K562 (cell line): ENCODE results near the gene VAC14. TPM values are rescaled to one million over a fixed set of nuclear protein-coding genes. Genes with fewer than 3 reads are reported as not detected.
A peak's percentile ranks its signal among the peaks of the same experiment; 100 is the strongest.

ENCODE experiments used
- ARHGAP35 ChIP-seq: fragments of 450-650 bp; IDR thresholded peaks from 2 replicates; pipeline ENCODE4 v1.6.1; 2018; ENCODE audit not compliant: partially characterized antibody
- ARID1B ChIP-seq: fragments of 450-650 bp; IDR thresholded peaks from 2 replicates; pipeline ENCODE4 v1.6.1; 2016; ENCODE audit warnings: antibody characterized with exemption, mild to moderate bottlenecking, inconsistent platforms
- BRD9 ChIP-seq: fragments of 450-650 bp; IDR thresholded peaks from 2 replicates; pipeline ENCODE4 v1.6.1; 2018; ENCODE audit warnings: low read depth; ENCODE audit not compliant: partially characterized antibody
- CTBP1 ChIP-seq: fragments of 450-650 bp; IDR thresholded peaks from 2 replicates; pipeline ENCODE4 v1.6.1; 2016; ENCODE audit warnings: borderline replicate concordance
- DPF2 ChIP-seq: fragments of 450-650 bp; IDR thresholded peaks from 2 replicates; pipeline ENCODE4 v1.6.1; 2016
- E4F1 ChIP-seq: fragments of 250-450 bp; sonication (Bioruptor Pico); IDR thresholded peaks from 2 replicates; pipeline ENCODE4 v1.5.0; 2021; ENCODE audit warnings: mild to moderate bottlenecking, borderline replicate concordance
- ELF1 ChIP-seq: fragments of 200-800 bp; sonication (Bioruptor generic); IDR thresholded peaks from 2 replicates; pipeline ENCODE4 v1.6.1; 2016; ENCODE audit warnings: missing genetic modification characterization, missing compliant biosample characterization
- EP300 ChIP-seq: IDR thresholded peaks from 2 replicates; pipeline ENCODE4 v1.6.1; 2012; ENCODE audit warnings: low read length, improper control_type of control experiment
- FOXA1 ChIP-seq: fragments of 450-650 bp; IDR thresholded peaks from 2 replicates; pipeline ENCODE4 v1.6.1; 2016; ENCODE audit warnings: mild to moderate bottlenecking, borderline replicate concordance
- HIVEP1 ChIP-seq: fragments of 250-450 bp; sonication (Bioruptor Pico); IDR thresholded peaks from 2 replicates; pipeline ENCODE4 v1.4.0; 2020; ENCODE audit warnings: mild to moderate bottlenecking
- HSF4 ChIP-seq: fragments of 250-450 bp; sonication (Bioruptor Pico); IDR thresholded peaks from 2 replicates; pipeline ENCODE4 v2.1.2; 2022; ENCODE audit warnings: mild to moderate bottlenecking, moderate library complexity, borderline replicate concordance
- NCOA1 ChIP-seq: fragments of 450-650 bp; IDR thresholded peaks from 2 replicates; pipeline ENCODE4 v1.6.1; 2016; ENCODE audit warnings: low read depth
- NONO ChIP-seq, 2 experiments: fragments of 200-400 bp in 1 of 2; fragments of 450-650 bp in 1 of 2; formaldehyde crosslinking in 1 of 2; IDR thresholded peaks; 2 replicates each; pipeline ENCODE4 v1.6.1; 2017; ENCODE audit warnings: low read depth in 2 of 2, mild to moderate bottlenecking in 2 of 2, moderate library complexity in 2 of 2, low read length in 1 of 2
- PRDM10 ChIP-seq: fragments of 450-650 bp; IDR thresholded peaks from 2 replicates; pipeline ENCODE4 v1.6.1; 2018; ENCODE audit not compliant: partially characterized antibody
- TBL1XR1 ChIP-seq, 2 experiments: IDR thresholded peaks; 2 replicates each; pipeline ENCODE4 v1.6.1; 2012; ENCODE audit warnings: improper control_type of control experiment in 2 of 2, low read length in 2 of 2, mild to moderate bottlenecking in 1 of 2
- THAP7 ChIP-seq: fragments of 250-450 bp; sonication (Bioruptor Pico); IDR thresholded peaks from 2 replicates; pipeline ENCODE4 v1.5.0; 2021
- ZBTB7A ChIP-seq: IDR thresholded peaks from 2 replicates; pipeline ENCODE4 v1.6.1; 2011; ENCODE audit warnings: low read depth, mild to moderate bottlenecking, low read length, moderate library complexity, borderline replicate concordance; ENCODE audit not compliant: control insufficient read depth
- ZFP36 ChIP-seq: fragments of 150-350 bp; IDR thresholded peaks from 2 replicates; pipeline ENCODE4 v1.6.1; 2018; ENCODE audit warnings: low read length, low read depth; ENCODE audit not compliant: partially characterized antibody
- ZNF311 ChIP-seq: fragments of 250-450 bp; sonication (Bioruptor Pico); IDR thresholded peaks from 2 replicates; pipeline ENCODE4 v1.4.0; 2020; ENCODE audit warnings: mild to moderate bottlenecking, moderate library complexity
- polyA plus RNA-seq, 8 experiments: library from polyadenylated mRNA; depleted of rRNA in 4 of 8; stranded (reverse) in 5 of 8; unstranded in 3 of 8; fragments of >200 nt; fragmentation: Nextera tagmentation in 2 of 8; fragmentation: Illumina TruSeq in 1 of 8; extraction: Ambion mirVana in 2 of 8; extraction: Trizol in 1 of 8; gene quantifications; 2 replicates each; pipeline versions ENCODE4 v1.2.1 to v1.2.3, GENCODE V29; 2011 to 2014; ENCODE audit warnings: inconsistent platforms in 1 of 8, missing spikeins in 1 of 8
- total RNA-seq, 7 experiments: library from RNA; depleted of rRNA in 6 of 7; stranded (reverse); fragments of >200 nt in 6 of 7; fragmentation: Illumina TruSeq in 2 of 7; extraction: Trizol in 2 of 7; gene quantifications; 2 replicates each; pipeline versions ENCODE4 v1.2.1 to v1.2.3, GENCODE V29; 2011 to 2021; ENCODE audit warnings: low replicate concordance in 1 of 7
- TF ChIP-seq, protein P1 (sequence below), 2 experiments: fragments of 200-800 bp in 1 of 2; sonication (Bioruptor generic) in 1 of 2; sonication (generic) in 1 of 2; formaldehyde crosslinking in 1 of 2; IDR thresholded peaks in 1 of 2; conservative IDR thresholded peaks in 1 of 2; 2 replicates each; pipeline versions ENCODE4 v1.5.0 to v1.6.1; 2016 to 2020; ENCODE audit warnings: missing compliant biosample characterization in 1 of 2, missing genetic modification characterization in 1 of 2, missing genetic modification reagents in 1 of 2

VAC14 gene
- total and polyA plus RNA-seq, 9 of the 15 experiments (the other 6 are each of a cell fraction or from before 2014, with no cell fraction given): 1.3 to 41.6 (median 26.6) TPM

DNA sequence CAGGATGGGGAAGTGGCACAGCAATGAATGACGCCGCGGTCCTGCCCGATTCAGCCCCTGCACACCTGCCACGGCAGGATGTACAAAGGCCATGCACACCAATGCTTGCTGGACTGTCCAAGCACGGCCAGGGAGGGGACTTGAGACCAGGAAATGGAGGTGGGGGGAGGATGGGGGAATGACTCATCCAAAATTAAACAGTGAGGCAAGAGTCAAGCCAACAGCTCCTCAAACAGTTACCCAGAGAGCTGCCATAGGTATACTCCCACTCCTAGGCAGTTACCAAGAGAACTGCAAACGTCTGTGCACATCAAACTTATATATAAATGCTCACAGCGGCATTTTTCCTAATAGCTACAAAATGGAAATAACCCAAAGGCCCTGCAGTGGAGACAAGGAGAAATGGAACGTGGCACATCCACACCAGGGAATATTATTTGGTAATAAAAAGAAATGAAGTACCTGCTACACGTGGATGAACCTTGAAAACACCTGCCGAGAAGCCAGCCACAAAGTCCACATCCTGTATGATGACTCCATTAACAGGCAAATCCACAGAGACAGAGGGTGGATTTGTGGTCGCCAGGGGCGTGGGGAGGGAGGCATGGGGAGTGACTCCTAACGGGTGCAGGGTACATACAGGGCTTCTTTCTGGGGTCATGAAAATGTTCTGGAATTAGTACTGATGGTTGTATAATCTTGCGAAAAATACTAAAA lies 54.1 kb downstream of the VAC14 start (continued):
- TF ChIP-seq EP300 (peak; percentile 83), BRD9 (no peak), ZNF311 (CRISPR knock-in tag) (no peak; the same call in 1 of the 2 replicates), NONO (IDR thresholded peaks at IDR 0.05; ENCODE audit: low read depth in 2 of 2, low read length in 1 of 2) (no peak), E4F1 (no peak), ARID1B (peak; percentile 83), ELF1 (tag) (peak; percentile 85), PRDM10 (peak; percentile 56), ARHGAP35 (no peak), TBL1XR1 (IDR thresholded peaks at IDR 0.05; ENCODE audit: low read length in 2 of 2) (peak in 1 of 2 experiments; percentile 20; a peak in 1 of 4 replicates), ZFP36 (peak; percentile 22), THAP7 (CRISPR knock-in tag) (no peak), FOXA1 (no peak), ZBTB7A (peak; percentile 60; the same call in 1 of the 2 replicates), NCOA1 (0 out of 2 replicates have a peak, but pooled peaks have one; percentile 27), HIVEP1 (no peak), HSF4 (0 out of 2 replicates have a peak, but pooled peaks have one; percentile 55), DPF2 (peak; percentile 91), CTBP1 (peak; percentile 58; the same call in 1 of the 2 replicates)
- TF ChIP-seq, protein P1, sequence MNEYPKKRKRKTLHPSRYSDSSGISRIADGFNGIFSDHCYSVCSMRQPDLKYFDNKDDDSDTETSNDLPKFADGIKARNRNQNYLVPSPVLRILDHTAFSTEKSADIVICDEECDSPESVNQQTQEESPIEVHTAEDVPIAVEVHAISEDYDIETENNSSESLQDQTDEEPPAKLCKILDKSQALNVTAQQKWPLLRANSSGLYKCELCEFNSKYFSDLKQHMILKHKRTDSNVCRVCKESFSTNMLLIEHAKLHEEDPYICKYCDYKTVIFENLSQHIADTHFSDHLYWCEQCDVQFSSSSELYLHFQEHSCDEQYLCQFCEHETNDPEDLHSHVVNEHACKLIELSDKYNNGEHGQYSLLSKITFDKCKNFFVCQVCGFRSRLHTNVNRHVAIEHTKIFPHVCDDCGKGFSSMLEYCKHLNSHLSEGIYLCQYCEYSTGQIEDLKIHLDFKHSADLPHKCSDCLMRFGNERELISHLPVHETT (CRISPR knock-in tag; conservative IDR thresholded peaks at IDR 0.05 in 1 of 2, IDR thresholded peaks at IDR 0.05 in 1 of 2): peak in 1 of 2 experiments; percentile 61; a peak in 2 of 4 replicates
